GM19238 (cell line): ENCODE results near the gene FGF13.

Source experiments
- DNase-seq: peaks from one replicate; pipeline ENCODE4 v3.0.0; 2011; ENCODE audit warnings: low spot score; ENCODE audit not compliant: insufficient read length

The FGF13 gene

DNA sequence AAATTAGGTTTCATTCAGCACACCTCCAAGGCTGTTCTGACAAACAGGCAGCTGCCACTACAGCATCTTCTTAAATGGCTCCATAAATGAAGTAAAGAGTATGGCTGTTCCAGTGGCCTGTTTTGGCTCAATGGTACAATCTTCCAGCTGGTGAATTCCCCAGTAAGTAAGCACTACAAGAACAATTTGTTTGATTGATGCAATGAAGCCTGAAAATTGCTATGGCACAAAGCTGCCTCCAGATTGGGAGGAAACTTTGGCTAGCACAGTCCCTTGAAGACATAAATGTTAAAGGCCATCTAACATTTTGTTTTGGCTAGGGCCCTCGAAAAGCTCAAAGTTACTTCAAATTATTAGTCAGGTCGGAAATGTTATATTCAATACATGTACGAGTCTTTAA, 47.5 kb downstream of the FGF13 start:
- no peak for DNase-seq

DNA sequence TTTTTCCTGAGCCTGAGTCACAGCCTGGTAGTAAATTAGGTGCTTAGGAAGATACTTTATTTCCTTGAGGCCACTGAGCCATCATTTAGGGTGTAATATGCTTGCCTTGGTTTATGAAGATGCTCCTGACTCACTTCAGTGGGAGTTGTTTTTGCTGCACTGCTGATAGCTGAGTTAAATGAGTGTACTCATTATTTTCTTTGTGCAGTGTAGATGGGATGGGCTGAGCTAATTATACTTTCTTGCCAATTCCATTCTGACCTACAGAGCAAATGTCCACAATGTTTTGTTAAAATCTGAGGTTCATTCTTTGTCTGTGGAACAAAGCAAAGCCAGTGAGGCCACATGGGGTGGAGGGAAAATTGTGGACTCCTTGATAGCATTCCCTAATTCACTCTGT, 60.0 kb downstream of the FGF13 start:
- no peak for DNase-seq

DNA sequence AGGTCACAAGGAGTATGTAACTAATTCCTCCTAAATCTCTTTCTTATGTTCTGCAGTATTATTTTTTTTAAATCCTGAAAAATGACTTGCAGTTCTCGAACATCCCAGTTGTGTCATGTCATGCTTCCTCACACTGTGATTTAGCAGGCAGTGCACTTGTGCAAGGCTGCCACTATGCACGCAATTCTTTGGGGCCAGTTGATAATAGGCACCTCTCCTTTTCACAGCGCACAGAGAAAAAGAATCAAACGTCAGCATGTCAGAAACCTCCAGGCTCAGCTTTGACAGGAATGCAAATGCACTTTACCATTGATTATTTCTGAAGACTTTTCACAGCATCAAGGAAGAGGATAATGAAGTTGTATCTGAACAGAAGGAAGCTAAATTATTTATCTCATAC, 62.9 kb downstream of the FGF13 start:
- DNase-seq, result no peak

DNA sequence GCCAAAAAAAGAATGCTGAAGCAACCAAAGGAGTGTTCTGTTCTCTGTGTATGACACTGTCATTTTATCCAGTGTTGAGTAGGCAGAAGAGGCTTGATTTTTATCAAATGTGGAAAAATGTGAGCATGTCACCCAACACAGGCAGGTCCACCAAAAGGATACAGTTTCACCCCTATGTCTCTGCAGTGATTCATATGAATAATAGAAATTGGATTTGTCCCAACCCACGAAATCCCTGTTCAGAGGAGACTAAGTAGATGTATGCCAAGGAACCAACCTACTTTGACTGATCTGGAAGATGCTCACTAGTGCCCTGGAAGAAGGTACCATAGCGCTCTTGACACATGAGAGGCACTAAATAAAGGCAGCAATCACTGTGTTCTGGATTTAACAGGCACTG, 72.5 kb downstream of the FGF13 start:
- no peak for DNase-seq
